GM19023 (cell line): ENCODE data around the gene TBX3.

Source experiments
- ATAC-seq: cut with Tn5 transposase; IDR thresholded peaks from one replicate; pipeline ENCODE4 v1.9.1; 2021; ENCODE audit warnings: mild to moderate bottlenecking, moderate library complexity; ENCODE audit not compliant: unreplicated experiment

Gene TBX3

GRCh38 chr12:114669401-114670290 is 14.3 kb downstream of the TBX3 start:
- no peak for ATAC-seq

- ATAC-seq = no peak
Measured at GRCh38 chr12:114668886-114669288, 15.1 kb downstream of the TBX3 start.

- ATAC-seq = no peak
Measured at GRCh38 chr12:114668151-114668885, 15.7 kb downstream of the TBX3 start.

- no peak for ATAC-seq
Measured at GRCh38 chr12:114667669-114668150, 16.3 kb downstream of the TBX3 start.

- no peak for ATAC-seq
Measured at GRCh38 chr12:114666746-114667668, 17.0 kb downstream of the TBX3 start.

- ATAC-seq = no peak
Measured at GRCh38 chr12:114665411-114666260, 18.3 kb downstream of the TBX3 start.

- ATAC-seq = no peak
Measured at GRCh38 chr12:114664651-114665320, 19.2 kb downstream of the TBX3 start.

- ATAC-seq = no peak
Measured at GRCh38 chr12:114662512-114663177, 21.3 kb downstream of the TBX3 start.

GRCh38 chr12:114661245-114661644 is 22.7 kb downstream of the TBX3 start:
- no peak for ATAC-seq

GRCh38 chr12:114659084-114659483 is 24.9 kb downstream of the TBX3 start:
- no peak for ATAC-seq

- no peak for ATAC-seq
Measured at GRCh38 chr12:114658002-114658441, 26.0 kb downstream of the TBX3 start.

GRCh38 chr12:114657597-114657920 is 26.4 kb downstream of the TBX3 start:
- ATAC-seq = no peak

GRCh38 chr12:114656906-114657596 is 26.9 kb downstream of the TBX3 start:
- ATAC-seq = no peak

- ATAC-seq = no peak
Measured at GRCh38 chr12:114655934-114656749, 27.8 kb downstream of the TBX3 start.

GRCh38 chr12:114649585-114649984 is 34.4 kb downstream of the TBX3 start:
- no peak for ATAC-seq

- ATAC-seq = no peak
Measured at GRCh38 chr12:114648711-114649110, 35.3 kb downstream of the TBX3 start.

- no peak for ATAC-seq
Measured at GRCh38 chr12:114638790-114639435, 45.1 kb downstream of the TBX3 start.
